Adrenal gland (tissue), 12 donors: ENCODE results near the gene FGG. TPM values are rescaled to one million over a fixed set of nuclear protein-coding genes. Genes with fewer than 3 reads are reported as not detected.

Source experiments
- DNase-seq, 7 donors: peaks; one replicate each; pipeline ENCODE4 v3.0.0-alpha.2; 2019 to 2020
- H3K27ac ChIP-seq, 5 donors: fragments of 200-600 bp; sonication (generic) in 4 of 5; 1 replicate in 3 of 5; 2 replicates in 2 of 5; pipeline versions ENCODE4 v1.5.1 to v1.8.0; 2016 to 2020; ENCODE audit warnings: mild to moderate bottlenecking in 1 of 5
- H3K27me3 ChIP-seq: fragments of 200-600 bp; 2 replicates; pipeline ENCODE4 v1.8.0; 2021
- H3K36me3 ChIP-seq, 2 donors: fragments of 200-600 bp; replicated peaks in 1 of 2; 1 replicate in 1 of 2; 2 replicates in 1 of 2; pipeline versions ENCODE4 v1.5.1 to v1.8.0; 2018 to 2022
- H3K4me1 ChIP-seq, 2 donors: fragments of 200-600 bp; replicated peaks in 1 of 2; 1 replicate in 1 of 2; 2 replicates in 1 of 2; pipeline versions ENCODE4 v1.5.1 to v1.8.0; 2018 to 2021
- H3K4me3 ChIP-seq, 4 donors: fragments of 200-600 bp; sonication (generic) in 3 of 4; one replicate each; pipeline ENCODE4 v1.5.1; 2016 to 2018
- H3K9me3 ChIP-seq, 3 donors: fragments of 200-600 bp; sonication (generic) in 1 of 3; replicated peaks in 1 of 3; 1 replicate in 2 of 3; 2 replicates in 1 of 3; pipeline versions ENCODE4 v1.5.1 to v1.8.0; 2016 to 2021
- CTCF ChIP-seq, 6 experiments: fragments of 450-650 bp in 4 of 6; fragments of 200-600 bp in 2 of 6; sonication (generic) in 1 of 6; IDR thresholded peaks; 1 replicate in 5 of 6; 2 replicates in 1 of 6; pipeline versions ENCODE4 v1.5.1 to v1.8.0; 2016 to 2021; ENCODE audit warnings: antibody characterized with exemption in 6 of 6, mild to moderate bottlenecking in 2 of 6, moderate library complexity in 1 of 6
- POLR2A ChIP-seq, 2 donors: fragments of 450-650 bp; IDR thresholded peaks; one replicate each; pipeline ENCODE4 v1.6.1; 2017; ENCODE audit warnings: antibody characterized with exemption in 2 of 2, mild to moderate bottlenecking in 2 of 2, moderate library complexity in 1 of 2
- WGBS, 4 donors: extraction: QIAGEN DNeasy Blood & Tissue Kit in 2 of 4; methylation state at CpG; one replicate each; pipeline versions ENCODE4 v1.1.5 to v1.1.7; 2013 to 2017; 5-methylcytosine and 5-hydroxymethylcytosine counted together
- intact Hi-C, 2 donors: fragments of 100-400 bp; cut with DNase I; formaldehyde crosslinking; loops; one replicate each; pipeline versions ENCODE4 v1.14.1 to v1.15.0; 2022 to 2023
- polyA plus RNA-seq, 3 donors: library from polyadenylated mRNA; stranded (reverse); fragments of 200-250 nt in 2 of 3; fragments of 350-450 nt in 1 of 3; fragmentation: Illumina TruSeq in 1 of 3; extraction: RNeasy Lipid Tissue Mini Kit (QIAGEN cat#74804) in 1 of 3; gene quantifications; one replicate each; pipeline ENCODE4 v1.2.3, GENCODE V29; 2013 to 2014
- total RNA-seq, 9 donors: library from RNA; depleted of rRNA in 4 of 9; stranded (reverse); fragments of >200 nt in 4 of 9; fragments of 120-200 nt in 1 of 9; fragmentation: NEBNext Ultra II Directional in 1 of 9; extraction: Animal tissue kit (Norgen Biotek cat#: 25700) in 1 of 9; gene quantifications; one replicate each; pipeline versions ENCODE4 v1.1.0 to v1.2.4, GENCODE V29; 2013 to 2023
- donor health status: healthy with polysubstance abuse.
- donor health status: Bipolar disorder and iron deficiency.
- donor health status: DM: yes; HTN: yes; CAD: no.
- donor health status: DM: no; HTN: no; CAD: no.
- donor health status: DM: no; HTN: no; CAD: no.
- donor health status: DM: yes; HTN: yes; CAD: no.

FGG gene
- total and polyA plus RNA-seq, 12 donors = 1.7 to 71.2 (median 11.2) TPM; not detected in 1

- Histone ChIP-seq H3K4me1 (peaks cover 0 to 7% of the 10 kb centered on the region in 2 donors), H3K27me3 (peaks cover 29% of the 10 kb centered on the region), H3K27ac (no peak overlapping the region), H3K4me3 (no peak overlapping the region), H3K36me3 (no peaks in the 10 kb centered on the region), H3K9me3 (no peaks in the 10 kb centered on the region)
- TF ChIP-seq CTCF (IDR thresholded peaks at IDR 0.05) (no peak), POLR2A (IDR thresholded peaks at IDR 0.05) (no peak)
- intact Hi-C loops = loop anchor here in 1 of 2 donors (10.0 kb wide), 1 partner anchor 154 kb away; the partner anchor contains the start of gene RBM46
- no peak for DNase-seq
Measured at GRCh38 chr4:154630324-154630723, 17.9 kb upstream of the FGG start.

- WGBS, 4 donors = 5 to 17% (median 7%) methylated on average over 16 to 48 of the region's 48 CpGs
- peak overlapping the region in 1 of 4 donors; percentile 44 for H3K4me3 ChIP-seq
- DNase-seq = peak in 6 of 7 donors; percentile 18 to 41 (median 33)
- no peaks in the 10 kb centered on the region for H3K9me3 ChIP-seq
- intact Hi-C loops = no loop called here
- H3K4me1 ChIP-seq = peaks cover 0 to 7% of the 10 kb centered on the region in 2 donors
- peaks cover 22% of the 10 kb centered on the region for H3K27me3 ChIP-seq
- no peaks in the 10 kb centered on the region for H3K36me3 ChIP-seq
- peak in 4 of 6 experiments; percentile 7 to 36 (median 20) for TF ChIP-seq CTCF (IDR thresholded peaks at IDR 0.05)
- TF ChIP-seq POLR2A (IDR thresholded peaks at IDR 0.05) = no peak
- H3K27ac ChIP-seq = no peak overlapping the region
Measured at GRCh38 chr4:154626793-154627484, 14.5 kb upstream of the FGG start.

- no peak for DNase-seq
- H3K4me3 ChIP-seq = no peak overlapping the region
- intact Hi-C loops = no loop called here
- TF ChIP-seq CTCF (IDR thresholded peaks at IDR 0.05) (no peak), POLR2A (IDR thresholded peaks at IDR 0.05) (no peak)
- peaks cover 22% of the 10 kb centered on the region for H3K27me3 ChIP-seq
- H3K36me3 ChIP-seq = no peaks in the 10 kb centered on the region
- peaks cover 0 to 7% of the 10 kb centered on the region in 2 donors for H3K4me1 ChIP-seq
- H3K9me3 ChIP-seq = no peaks in the 10 kb centered on the region
- WGBS, 4 donors = 74 to 95% (median 86%) methylated on average over 3 of the region's 3 CpGs
- no peak overlapping the region for H3K27ac ChIP-seq
Measured at GRCh38 chr4:154625971-154626370, 13.5 kb upstream of the FGG start.

- Histone ChIP-seq H3K4me1 (peaks cover 0 to 7% of the 10 kb centered on the region in 2 donors), H3K36me3 (no peaks in the 10 kb centered on the region), H3K27me3 (peaks cover 18% of the 10 kb centered on the region), H3K27ac (no peak overlapping the region), H3K4me3 (no peak overlapping the region), H3K9me3 (no peaks in the 10 kb centered on the region)
- 71 to 83% (median 77%) methylated on average over 7 of the region's 7 CpGs for WGBS, 4 donors
- DNase-seq = no peak
- TF ChIP-seq CTCF (IDR thresholded peaks at IDR 0.05) (no peak), POLR2A (IDR thresholded peaks at IDR 0.05) (no peak)
- intact Hi-C loops = loop anchor here (5.0 kb wide), 2 partner anchors 67 to 72 kb away; partner anchors contain the start of gene PLRG1 (in 1 of the 2)
Measured at GRCh38 chr4:154623995-154624394, 11.5 kb upstream of the FGG start.
